Vagina (tissue), 2 donors: ENCODE measurements around the gene DMD. TPM values are rescaled to one million over a fixed set of nuclear protein-coding genes. Genes with fewer than 3 reads are reported as not detected.

ENCODE experiments used
- DNase-seq, 2 donors: peaks; one replicate each; pipeline ENCODE4 v3.0.0-alpha.2; 2017; ENCODE audit errors: extremely low spot score in 2 of 2
- H3K27ac ChIP-seq: fragments of 200-600 bp; sonication (generic); one replicate; pipeline ENCODE4 v1.5.1; 2019
- H3K27me3 ChIP-seq: fragments of 200-600 bp; sonication (generic); one replicate; pipeline ENCODE4 v1.5.1; 2019
- H3K36me3 ChIP-seq, 2 donors: fragments of 200-600 bp; sonication (generic); one replicate each; pipeline ENCODE4 v1.5.1; 2017 to 2019
- H3K4me1 ChIP-seq: fragments of 200-600 bp; sonication (generic); one replicate; pipeline ENCODE4 v1.5.1; 2019
- H3K4me3 ChIP-seq, 2 donors: fragments of 200-600 bp; sonication (generic); 1 replicate in 1 of 2; 2 replicates in 1 of 2; pipeline ENCODE4 v1.5.1; 2016 to 2019
- H3K9me3 ChIP-seq: fragments of 200-600 bp; sonication (generic); one replicate; pipeline ENCODE4 v1.5.1; 2019
- POLR2A ChIP-seq, 2 donors: fragments of 450-650 bp; IDR thresholded peaks; one replicate each; pipeline ENCODE4 v1.6.1; 2017; ENCODE audit warnings: antibody characterized with exemption in 2 of 2, mild to moderate bottlenecking in 2 of 2, moderate library complexity in 2 of 2
- POLR2AphosphoS5 ChIP-seq, 2 donors: sonication (generic); formaldehyde crosslinking; IDR thresholded peaks; one replicate each; pipeline ENCODE4 v1.9.0; 2017; ENCODE audit warnings: antibody characterized with exemption in 2 of 2, mild to moderate bottlenecking in 2 of 2, low read depth in 1 of 2; ENCODE audit not compliant: insufficient read depth in 1 of 2
- intact Hi-C: fragments of 100-400 bp; cut with DNase I; formaldehyde crosslinking; loops from one replicate; pipeline ENCODE4 v1.15.1; 2023
- total RNA-seq: library from RNA; depleted of rRNA; stranded (reverse); fragments of >200 nt; gene quantifications from one replicate; pipeline ENCODE4 v1.2.3, GENCODE V29; 2016
- TF ChIP-seq, protein P1 (sequence below), 3 experiments: fragments of 450-650 bp in 2 of 3; fragments of 200-600 bp in 1 of 3; sonication (generic) in 1 of 3; IDR thresholded peaks; one replicate each; pipeline ENCODE4 v1.5.1; 2017 to 2019; ENCODE audit warnings: antibody characterized with exemption in 3 of 3, mild to moderate bottlenecking in 2 of 3, moderate library complexity in 2 of 3

DMD gene
- total RNA-seq, 1 donor from 2014 or later = 25.8 TPM

DNA sequence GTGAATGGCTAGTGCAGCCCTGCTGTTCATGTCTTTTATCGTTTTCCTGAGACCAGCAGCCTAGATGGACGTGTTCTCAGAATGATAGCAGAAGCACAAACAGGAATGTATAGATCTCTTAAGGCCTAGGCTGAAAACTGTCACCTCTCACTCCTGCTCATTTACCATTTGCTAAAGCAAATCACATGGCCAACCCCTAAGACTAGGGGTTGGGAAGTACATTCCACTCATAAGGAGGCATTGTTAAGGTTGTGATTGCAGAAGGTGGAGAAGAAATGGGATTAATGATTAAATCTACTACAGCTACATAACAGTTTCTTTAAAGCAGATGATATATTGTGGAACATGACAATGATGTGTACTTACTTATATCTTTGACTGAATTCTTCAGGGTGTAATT lies 1602.7 kb downstream of the DMD start:
- Histone ChIP-seq H3K27me3 (no peaks in the 10 kb centered on the region), H3K4me3 (no peak overlapping the region), H3K27ac (no peak overlapping the region), H3K4me1 (no peaks in the 10 kb centered on the region), H3K36me3 (no peaks in the 10 kb centered on the region), H3K9me3 (no peaks in the 10 kb centered on the region)
- TF ChIP-seq, protein P1, sequence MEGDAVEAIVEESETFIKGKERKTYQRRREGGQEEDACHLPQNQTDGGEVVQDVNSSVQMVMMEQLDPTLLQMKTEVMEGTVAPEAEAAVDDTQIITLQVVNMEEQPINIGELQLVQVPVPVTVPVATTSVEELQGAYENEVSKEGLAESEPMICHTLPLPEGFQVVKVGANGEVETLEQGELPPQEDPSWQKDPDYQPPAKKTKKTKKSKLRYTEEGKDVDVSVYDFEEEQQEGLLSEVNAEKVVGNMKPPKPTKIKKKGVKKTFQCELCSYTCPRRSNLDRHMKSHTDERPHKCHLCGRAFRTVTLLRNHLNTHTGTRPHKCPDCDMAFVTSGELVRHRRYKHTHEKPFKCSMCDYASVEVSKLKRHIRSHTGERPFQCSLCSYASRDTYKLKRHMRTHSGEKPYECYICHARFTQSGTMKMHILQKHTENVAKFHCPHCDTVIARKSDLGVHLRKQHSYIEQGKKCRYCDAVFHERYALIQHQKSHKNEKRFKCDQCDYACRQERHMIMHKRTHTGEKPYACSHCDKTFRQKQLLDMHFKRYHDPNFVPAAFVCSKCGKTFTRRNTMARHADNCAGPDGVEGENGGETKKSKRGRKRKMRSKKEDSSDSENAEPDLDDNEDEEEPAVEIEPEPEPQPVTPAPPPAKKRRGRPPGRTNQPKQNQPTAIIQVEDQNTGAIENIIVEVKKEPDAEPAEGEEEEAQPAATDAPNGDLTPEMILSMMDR (IDR thresholded peaks at IDR 0.05) = no peak
- no peak for TF ChIP-seq POLR2A (IDR thresholded peaks at IDR 0.05)
- no peak for TF ChIP-seq POLR2AphosphoS5 (IDR thresholded peaks at IDR 0.05; ENCODE audit: insufficient read depth in 1 of 2, low read depth in 1 of 2)
- intact Hi-C loops = no loop called here
- DNase-seq = no peak

DNA sequence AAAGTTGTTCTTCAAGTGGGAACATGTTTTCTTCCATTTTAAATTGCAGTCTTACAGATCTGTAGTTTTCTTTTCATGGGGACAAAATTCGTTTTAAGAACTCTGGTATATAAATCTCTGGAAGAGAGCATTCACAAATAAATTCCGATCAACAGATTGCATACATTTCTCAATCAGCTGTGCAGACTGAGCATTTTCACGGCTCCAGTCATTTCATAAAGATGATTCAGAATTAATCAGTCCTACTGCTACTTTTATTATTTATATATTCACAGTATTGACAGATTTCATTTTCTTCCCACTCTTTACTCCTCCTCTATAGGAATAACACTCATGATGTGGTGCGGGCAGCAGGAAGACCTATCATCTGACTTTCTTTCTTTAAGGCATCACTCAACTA lies 1604.6 kb downstream of the DMD start:
- Histone ChIP-seq H3K4me1 (no peaks in the 10 kb centered on the region), H3K27me3 (no peaks in the 10 kb centered on the region), H3K36me3 (no peaks in the 10 kb centered on the region), H3K9me3 (no peaks in the 10 kb centered on the region), H3K4me3 (no peak overlapping the region), H3K27ac (no peak overlapping the region)
- intact Hi-C loops = no loop called here
- no peak for DNase-seq
- TF ChIP-seq POLR2A (IDR thresholded peaks at IDR 0.05) = no peak

DNA sequence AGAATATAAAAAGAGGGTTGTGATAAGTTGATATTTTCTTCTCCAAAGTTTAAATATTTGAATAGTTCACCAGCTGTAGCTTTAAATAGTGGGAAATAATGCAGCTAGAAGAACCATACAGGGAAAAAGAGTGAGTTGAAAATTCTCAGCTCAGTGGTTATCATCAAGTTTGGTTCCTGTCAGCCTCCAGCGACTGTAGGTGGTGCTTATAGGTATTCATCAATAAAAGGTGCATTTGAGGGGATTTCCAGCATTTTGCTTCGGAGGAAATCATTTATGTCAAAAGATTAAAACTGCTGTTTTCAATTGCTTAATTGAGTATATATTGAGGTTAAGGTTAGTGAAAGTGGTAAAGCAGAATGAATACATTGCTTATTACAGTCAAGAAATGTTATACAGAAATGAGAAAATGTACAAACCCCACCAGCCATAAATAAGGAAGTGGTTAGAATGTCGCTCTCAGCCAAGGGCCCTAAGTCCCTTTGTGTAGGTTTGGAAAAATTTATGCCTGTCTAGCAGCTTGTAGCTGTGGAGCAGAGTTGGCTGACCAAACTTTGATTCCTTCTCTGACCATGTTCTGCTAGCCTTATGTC lies 1606.6 kb downstream of the DMD start:
- DNase-seq = no peak
- H3K27ac ChIP-seq = no peak overlapping the region
- no peaks in the 10 kb centered on the region for H3K27me3 ChIP-seq
- no peak overlapping the region for H3K4me3 ChIP-seq
- intact Hi-C loops = no loop called here
- no peaks in the 10 kb centered on the region for H3K9me3 ChIP-seq
- TF ChIP-seq, protein P1 (IDR thresholded peaks at IDR 0.05) = no peak
- no peak for TF ChIP-seq POLR2AphosphoS5 (IDR thresholded peaks at IDR 0.05; ENCODE audit: insufficient read depth in 1 of 2, low read depth in 1 of 2)
- no peak for TF ChIP-seq POLR2A (IDR thresholded peaks at IDR 0.05)
- no peaks in the 10 kb centered on the region for H3K36me3 ChIP-seq
- H3K4me1 ChIP-seq = no peaks in the 10 kb centered on the region

DNA sequence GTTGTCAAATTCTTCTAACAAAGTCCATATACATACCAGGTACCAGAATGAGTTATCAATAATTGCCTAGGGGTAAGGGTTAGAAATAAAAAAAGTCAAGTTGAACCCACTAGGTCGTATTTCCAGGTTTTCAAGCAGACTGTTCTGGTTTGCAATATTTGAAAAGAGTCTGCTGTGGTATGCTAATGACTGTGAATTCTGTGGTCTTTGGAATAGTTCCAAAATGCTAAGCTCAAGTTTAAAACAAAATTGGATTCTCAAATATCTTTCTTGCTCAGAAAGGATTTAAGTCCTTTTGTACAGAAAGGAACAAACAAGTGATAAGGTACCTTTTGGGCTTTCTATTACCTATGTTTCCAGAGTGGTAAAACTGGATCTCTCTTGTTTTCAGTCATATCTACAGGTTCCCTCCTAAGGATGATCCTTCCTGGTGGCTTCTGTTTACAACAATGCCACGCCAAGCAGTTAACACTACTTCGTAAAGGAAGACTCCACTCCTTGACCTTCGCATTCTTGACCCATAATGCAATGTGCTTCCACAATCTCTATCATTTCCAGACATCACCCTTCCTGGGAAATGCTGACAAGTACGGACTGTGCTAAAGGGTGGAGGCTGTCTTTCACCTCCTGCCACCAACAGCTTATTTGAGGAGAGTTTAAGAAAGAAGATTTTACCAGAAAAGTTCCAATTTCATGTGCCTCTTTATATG lies 1607.8 kb downstream of the DMD start:
- Histone ChIP-seq H3K27ac (no peak overlapping the region), H3K4me3 (no peak overlapping the region), H3K9me3 (no peaks in the 10 kb centered on the region), H3K36me3 (no peaks in the 10 kb centered on the region), H3K27me3 (no peaks in the 10 kb centered on the region), H3K4me1 (no peaks in the 10 kb centered on the region)
- no peak for TF ChIP-seq POLR2AphosphoS5 (IDR thresholded peaks at IDR 0.05; ENCODE audit: insufficient read depth in 1 of 2, low read depth in 1 of 2)
- TF ChIP-seq, protein P1 (IDR thresholded peaks at IDR 0.05) = no peak
- TF ChIP-seq POLR2A (IDR thresholded peaks at IDR 0.05) = no peak
- DNase-seq = no peak
- intact Hi-C loops = no loop called here

DNA sequence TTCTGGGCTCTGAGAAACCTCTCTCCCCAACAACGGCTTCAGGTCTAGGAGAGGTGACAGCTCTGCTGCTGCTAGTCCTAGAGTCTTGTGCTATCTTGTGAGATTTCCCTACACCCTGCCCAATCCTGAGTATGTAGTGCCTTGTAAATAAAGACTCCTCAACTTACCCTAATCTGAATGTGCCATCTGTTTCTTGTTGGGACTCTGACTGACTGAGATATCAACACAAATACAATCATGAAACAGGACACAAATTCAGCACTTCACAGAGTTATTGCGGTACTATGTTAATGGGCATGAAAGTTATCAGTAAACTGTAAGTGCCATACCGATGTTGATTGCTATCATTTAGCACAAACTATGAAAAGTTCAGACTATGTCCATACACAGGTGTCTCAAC lies 1610.5 kb downstream of the DMD start:
- H3K27me3 ChIP-seq = no peaks in the 10 kb centered on the region
- H3K4me3 ChIP-seq = no peak overlapping the region
- no peaks in the 10 kb centered on the region for H3K9me3 ChIP-seq
- intact Hi-C loops = no loop called here
- DNase-seq = no peak
- H3K4me1 ChIP-seq = no peaks in the 10 kb centered on the region
- TF ChIP-seq POLR2AphosphoS5 (IDR thresholded peaks at IDR 0.05; ENCODE audit: insufficient read depth in 1 of 2, low read depth in 1 of 2) = no peak
- TF ChIP-seq, protein P1 (IDR thresholded peaks at IDR 0.05) = no peak
- H3K27ac ChIP-seq = no peak overlapping the region
- H3K36me3 ChIP-seq = no peaks in the 10 kb centered on the region
